Hematopoietic multipotent progenitor cell (in vitro differentiated cells): ENCODE measurements around the gene PPIP5K1. TPM values are rescaled to one million over a fixed set of nuclear protein-coding genes. Genes with fewer than 3 reads are reported as not detected.

Experiments
- DNase-seq, 3 donors: peaks; one replicate each; pipeline ENCODE4 v3.0.0-alpha.2; 2011 to 2015; ENCODE audit warnings: low read depth in 2 of 3, low spot score in 2 of 3
- small RNA-seq: library from RNA; depleted of rRNA; stranded (forward); fragments of <200 nt; gene quantifications from one replicate; pipeline ENCODE3, GENCODE V24; 2012
- total RNA-seq: library from RNA; depleted of rRNA; stranded (reverse); fragments of >200 nt; gene quantifications from one replicate; pipeline ENCODE4 v1.2.3, GENCODE V29; 2012

PPIP5K1 gene
- total RNA-seq, 1 donor = 47.9 TPM

- DNase-seq = peak; percentile 79 to 97 (median 95)
These were observed 97.1 kb downstream of the PPIP5K1 start, which contains the start of gene TP53BP1 for GRCh38 chr15:43492673-43493601. TP53BP1 (minus strand) TSS chr15:43493156; CDS start chr15:43493043, 113 bp downstream.

GRCh38 chr15:43492266-43492665 is 97.7 kb downstream of the PPIP5K1 start:
- no peak for DNase-seq

- DNase-seq = peak in 2 of 3 donors; percentile 15 to 35
These were observed 100.8 kb downstream of the PPIP5K1 start for GRCh38 chr15:43489191-43489590.

GRCh38 chr15:43488790-43489189 is 101.2 kb downstream of the PPIP5K1 start:
- DNase-seq = no peak

GRCh38 chr15:43487271-43487895 is 102.6 kb downstream of the PPIP5K1 start:
- DNase-seq = no peak

- DNase-seq = no peak
These were observed 105.6 kb downstream of the PPIP5K1 start for GRCh38 chr15:43484455-43484854.

Small RNAs within 50 kb of the gene (small RNA-seq; reads per million reads assigned to genes)
- gene RNU6-554P (not detected), gene RNU6-610P (not detected)

Other genes with a start within 250 kb of the PPIP5K1 start
- 16.7 TPM for gene ZSCAN29, start 219.2 kb downstream of the PPIP5K1 start, total RNA-seq
- 14.3 TPM for gene TUBGCP4, start 219.1 kb downstream of the PPIP5K1 start, total RNA-seq
- gene TP53BP1, start 97.1 kb downstream of the PPIP5K1 start, total RNA-seq = 41.7 TPM
- gene MAP1A, start 72.6 kb downstream of the PPIP5K1 start, total RNA-seq = 21.8 TPM
- not detected for gene CKMT1B, start 3.8 kb upstream of the PPIP5K1 start, total RNA-seq
- 0.54 TPM for gene STRC, start 28.6 kb upstream of the PPIP5K1 start, total RNA-seq
- gene CATSPER2, start 58.6 kb upstream of the PPIP5K1 start, total RNA-seq = 3.2 TPM
- not detected for gene CKMT1A, start 103.7 kb upstream of the PPIP5K1 start, total RNA-seq
- gene PDIA3, start 156.2 kb upstream of the PPIP5K1 start, total RNA-seq = 38.2 TPM
- 7.0 TPM for gene ELL3, start 186.8 kb upstream of the PPIP5K1 start, total RNA-seq
- gene SERF2, start 202.1 kb upstream of the PPIP5K1 start, total RNA-seq = 140 TPM
- gene SERINC4, start 210.0 kb upstream of the PPIP5K1 start, total RNA-seq = under 0.01 TPM
- 9.2 TPM for gene HYPK, start 210.4 kb upstream of the PPIP5K1 start, total RNA-seq
- 6.7 TPM for gene MFAP1, start 234.5 kb upstream of the PPIP5K1 start, total RNA-seq
- gene WDR76, start 236.8 kb upstream of the PPIP5K1 start, total RNA-seq = 6.5 TPM